ENCODE results near the gene LRRC8D. TPM values are rescaled to one million over a fixed set of nuclear protein-coding genes. Genes with fewer than 3 reads are reported as not detected.

The LRRC8D gene
- total and polyA plus RNA-seq, 2 experiments from 2014 or later, result 23.6 to 48.8 TPM

GRCh38 chr1:89808441-89809117 lies 12.3 kb upstream of the LRRC8D start:
- Mint-ChIP-seq H3K27ac (no peak overlapping the region), H3K4me1 (peaks cover 21% of the 10 kb centered on the region), H3K36me3 (ENCODE audit: low read depth) (no peaks in the 10 kb centered on the region), H3K4me3 (no peak overlapping the region), H3K9me3 (no peaks in the 10 kb centered on the region), H3K27me3 (ENCODE audit: insufficient read depth, low read depth, poor library complexity) (peaks cover 4% of the 10 kb centered on the region)
- peak; percentile 75 for ATAC-seq
- no peaks in the 10 kb centered on the region for H3K79me2 ChIP-seq (replicated peaks; ENCODE audit: insufficient read depth)
- H3K27ac ChIP-seq (ENCODE audit: low read depth), result no peak overlapping the region
- H3K4me1 ChIP-seq (ENCODE audit: insufficient read depth), result peaks cover 12% of the 10 kb centered on the region
- DNase-seq (ENCODE audit: low spot score), result peak; percentile 76
- H3F3A ChIP-seq (replicated peaks; ENCODE audit: low read depth), result no peaks in the 10 kb centered on the region
- H3K4me3 ChIP-seq, result no peak overlapping the region
- H3K4me2 ChIP-seq, result peak overlapping the region; percentile 50
- peak; percentile 13; the same call in 1 of the 2 replicates for TF ChIP-seq ZNF462 (CRISPR knock-in tag; IDR thresholded peaks at IDR 0.05)
- TF ChIP-seq ZNF331 (CRISPR knock-in tag; IDR thresholded peaks at IDR 0.05; ENCODE audit: low read depth), result no peak
- H2AFZ ChIP-seq, result no peak overlapping the region
- no peaks in the 10 kb centered on the region for H3K27me3 ChIP-seq (ENCODE audit: insufficient read depth)
- H3K36me3 ChIP-seq (ENCODE audit: insufficient read depth), result no peaks in the 10 kb centered on the region
- H3K9me2 ChIP-seq (ENCODE audit: insufficient read depth), result no peaks in the 10 kb centered on the region
- no peaks in the 10 kb centered on the region; the same call in 1 of the 2 replicates for H4K20me1 ChIP-seq (replicated peaks; ENCODE audit: insufficient read depth)

- Mint-ChIP-seq H3K27ac (no peak overlapping the region), H3K4me3 (no peak overlapping the region), H3K9me3 (no peaks in the 10 kb centered on the region), H3K27me3 (ENCODE audit: insufficient read depth, low read depth, poor library complexity) (peaks cover 4% of the 10 kb centered on the region), H3K36me3 (ENCODE audit: low read depth) (no peaks in the 10 kb centered on the region), H3K4me1 (peaks cover 21% of the 10 kb centered on the region)
- no peaks in the 10 kb centered on the region for H3K27me3 ChIP-seq (ENCODE audit: insufficient read depth)
- no peaks in the 10 kb centered on the region for H3F3A ChIP-seq (replicated peaks; ENCODE audit: low read depth)
- H3K4me1 ChIP-seq (ENCODE audit: insufficient read depth), result peaks cover 12% of the 10 kb centered on the region
- H3K36me3 ChIP-seq (ENCODE audit: insufficient read depth), result no peaks in the 10 kb centered on the region
- DNase-seq (ENCODE audit: low spot score) (no peak), ATAC-seq (no peak)
- H3K4me3 ChIP-seq, result no peak overlapping the region
- H2AFZ ChIP-seq, result no peak overlapping the region
- H3K4me2 ChIP-seq, result no peak overlapping the region
- no peak overlapping the region for H3K27ac ChIP-seq (ENCODE audit: low read depth)
- no peaks in the 10 kb centered on the region; the same call in 1 of the 2 replicates for H4K20me1 ChIP-seq (replicated peaks; ENCODE audit: insufficient read depth)
- H3K9me2 ChIP-seq (ENCODE audit: insufficient read depth), result no peaks in the 10 kb centered on the region
- no peaks in the 10 kb centered on the region for H3K79me2 ChIP-seq (replicated peaks; ENCODE audit: insufficient read depth)
- TF ChIP-seq POLR2AphosphoS5 (IDR thresholded peaks at IDR 0.05; ENCODE audit: low read depth), result no peak
- no peak for TF ChIP-seq CTCF (conservative IDR thresholded peaks at IDR 0.05; ENCODE audit: low read depth in 2 of 2)
- no peak for TF ChIP-seq ZNF114 (CRISPR knock-in tag; IDR thresholded peaks at IDR 0.05)
- no peak for TF ChIP-seq ETS1 (IDR thresholded peaks at IDR 0.05)
Measured at GRCh38 chr1:89809556-89809955, 11.3 kb upstream of the LRRC8D start.
